IPS-11a (cell line): ENCODE results near the gene IQCN.

Experiments
- H3K4me3 ChIP-seq: one replicate; pipeline ENCODE4 v1.5.1; 2013; ENCODE audit warnings: low read depth, low read length, control low read depth

IQCN gene

GRCh38 chr19:18307271-18307681, 33.0 kb upstream of the IQCN start:
- no peak overlapping the region for H3K4me3 ChIP-seq

- H3K4me3 ChIP-seq = no peak overlapping the region
Observed at GRCh38 chr19:18306888-18307260, 32.6 kb upstream of the IQCN start.

GRCh38 chr19:18306209-18306887, 32.1 kb upstream of the IQCN start:
- H3K4me3 ChIP-seq = no peak overlapping the region

GRCh38 chr19:18304458-18305310, 30.4 kb upstream of the IQCN start:
- H3K4me3 ChIP-seq = no peak overlapping the region

- H3K4me3 ChIP-seq = no peak overlapping the region
Observed at GRCh38 chr19:18304208-18304457, 29.9 kb upstream of the IQCN start.

- no peak overlapping the region for H3K4me3 ChIP-seq
Observed at GRCh38 chr19:18301718-18302111, 27.5 kb upstream of the IQCN start.

GRCh38 chr19:18300930-18301717, 26.9 kb upstream of the IQCN start:
- H3K4me3 ChIP-seq = no peak overlapping the region

GRCh38 chr19:18299654-18300053, 25.4 kb upstream of the IQCN start:
- no peak overlapping the region for H3K4me3 ChIP-seq

GRCh38 chr19:18298601-18299000, 24.3 kb upstream of the IQCN start:
- H3K4me3 ChIP-seq = no peak overlapping the region

GRCh38 chr19:18297308-18297707, 23.1 kb upstream of the IQCN start:
- no peak overlapping the region for H3K4me3 ChIP-seq

- H3K4me3 ChIP-seq = no peak overlapping the region
Observed at GRCh38 chr19:18295034-18295451, 20.8 kb upstream of the IQCN start.

- no peak overlapping the region for H3K4me3 ChIP-seq
Observed at GRCh38 chr19:18294467-18294864, 20.2 kb upstream of the IQCN start.

- no peak overlapping the region for H3K4me3 ChIP-seq
Observed at GRCh38 chr19:18293642-18294466, 19.6 kb upstream of the IQCN start.

GRCh38 chr19:18292810-18293641, 18.8 kb upstream of the IQCN start:
- peak overlapping the region; percentile 73 for H3K4me3 ChIP-seq

GRCh38 chr19:18292462-18292809, 18.2 kb upstream of the IQCN start:
- peak overlapping the region; percentile 73 for H3K4me3 ChIP-seq

- peak overlapping the region; percentile 73 for H3K4me3 ChIP-seq
Observed at GRCh38 chr19:18291590-18292461, 17.6 kb upstream of the IQCN start.

- H3K4me3 ChIP-seq = peak overlapping the region; percentile 30
Observed at GRCh38 chr19:18291019-18291524, 16.8 kb upstream of the IQCN start.

- no peak overlapping the region for H3K4me3 ChIP-seq
Observed at GRCh38 chr19:18290302-18291018, 16.2 kb upstream of the IQCN start.
